Spleen (tissue), 11 donors: ENCODE data around the gene COL12A1. TPM values are rescaled to one million over a fixed set of nuclear protein-coding genes. Genes with fewer than 3 reads are reported as not detected.
A peak's percentile ranks its signal among the peaks of the same experiment; 100 is the strongest.

Experiments used
- DNase-seq: peaks from one replicate; pipeline ENCODE4 v3.0.0-alpha.2; 2020
- H3K27ac ChIP-seq, 8 donors: fragments of 200-600 bp; sonication (generic) in 7 of 8; 1 replicate in 4 of 8; 2 replicates in 4 of 8; pipeline versions ENCODE4 v1.5.0 to v1.8.0; 2016 to 2021; ENCODE audit warnings: inconsistent platforms in 4 of 8, mild to moderate bottlenecking in 4 of 8, moderate library complexity in 1 of 8
- H3K27me3 ChIP-seq, 7 donors: fragments of 200-600 bp; sonication (generic) in 6 of 7; replicated peaks in 1 of 7; 1 replicate in 4 of 7; 2 replicates in 3 of 7; pipeline versions ENCODE4 v1.5.0 to v1.8.0; 2016 to 2021; ENCODE audit warnings: inconsistent platforms in 3 of 7, mild to moderate bottlenecking in 1 of 7
- H3K36me3 ChIP-seq, 6 donors: fragments of 200-600 bp; sonication (generic) in 5 of 6; 1 replicate in 4 of 6; 2 replicates in 2 of 6; pipeline versions ENCODE4 v1.5.0 to v1.8.0; 2016 to 2021; ENCODE audit warnings: inconsistent platforms in 2 of 6
- H3K4me1 ChIP-seq, 6 donors: fragments of 200-600 bp; sonication (generic) in 5 of 6; 1 replicate in 3 of 6; 2 replicates in 3 of 6; pipeline versions ENCODE4 v1.5.0 to v1.8.0; 2016 to 2021; ENCODE audit warnings: inconsistent platforms in 3 of 6
- H3K4me3 ChIP-seq, 8 donors: fragments of 200-600 bp; sonication (generic) in 7 of 8; 1 replicate in 4 of 8; 2 replicates in 4 of 8; pipeline versions ENCODE4 v1.5.0 to v1.8.0; 2016 to 2021; ENCODE audit warnings: inconsistent platforms in 4 of 8, mild to moderate bottlenecking in 4 of 8, moderate library complexity in 2 of 8
- H3K9me3 ChIP-seq, 8 donors: fragments of 200-600 bp; sonication (generic) in 7 of 8; 1 replicate in 4 of 8; 2 replicates in 4 of 8; pipeline versions ENCODE4 v1.5.0 to v1.8.0; 2016 to 2021; ENCODE audit warnings: inconsistent platforms in 4 of 8
- POLR2A ChIP-seq, 3 donors: fragments of 450-650 bp; IDR thresholded peaks; one replicate each; pipeline ENCODE4 v1.5.1; 2017; ENCODE audit warnings: antibody characterized with exemption in 3 of 3, mild to moderate bottlenecking in 1 of 3
- POLR2AphosphoS5 ChIP-seq, 3 donors: sonication (generic); formaldehyde crosslinking; IDR thresholded peaks; one replicate each; pipeline ENCODE4 v1.5.1; 2017; ENCODE audit warnings: antibody characterized with exemption in 3 of 3
- WGBS, 5 donors: extraction: QIAGEN DNeasy Blood & Tissue Kit in 3 of 5; methylation state at CpG; one replicate each; pipeline versions ENCODE4 v1.1.5 to v1.1.7; 2013 to 2018; 5-methylcytosine and 5-hydroxymethylcytosine counted together
- intact Hi-C: fragments of 100-400 bp; cut with DNase I; formaldehyde crosslinking; loops from one replicate; pipeline ENCODE4 v1.15.0; 2023; ENCODE audit warnings: low total_unique reads
- polyA plus RNA-seq, 3 donors: library from polyadenylated mRNA; stranded (reverse); fragments of 200-250 nt; gene quantifications; one replicate each; pipeline ENCODE4 v1.2.1, GENCODE V29; 2013
- total RNA-seq, 7 donors: library from RNA; depleted of rRNA in 3 of 7; stranded (reverse); fragments of >200 nt in 3 of 7; fragmentation: NEBNext Ultra II Directional in 4 of 7; extraction: Animal tissue kit (Norgen Biotek cat#: 25700) in 4 of 7; gene quantifications; one replicate each; pipeline versions ENCODE4 v1.1.0 to v1.2.1, GENCODE V29; 2016 to 2021
- TF ChIP-seq, protein P1 (sequence below), 11 experiments: fragments of 200-600 bp in 7 of 11; fragments of 450-650 bp in 4 of 11; sonication (generic) in 4 of 11; IDR thresholded peaks in 8 of 11; conservative IDR thresholded peaks in 3 of 11; 1 replicate in 7 of 11; 2 replicates in 4 of 11; pipeline versions ENCODE4 v1.4.0 to v1.8.0; 2016 to 2021; ENCODE audit warnings: antibody characterized with exemption in 11 of 11, inconsistent platforms in 4 of 11, mild to moderate bottlenecking in 1 of 11
- donor health status: healthy with polysubstance abuse.
- donor health status: DM: no; HTN: no; CAD: no; lungs with moderate emphysema.
- donor health status: DM: no; HTN: no; CAD: no.
- donor health status: Bipolar disorder and iron deficiency.
- donor health status: healthy.
- donor health status: DM: no; HTN: no; CAD: no.
- donor health status: DM: yes; HTN: yes; CAD: no.

Gene COL12A1
- total and polyA plus RNA-seq, 10 donors = 2.5 to 32.6 (median 21.2) TPM

DNA sequence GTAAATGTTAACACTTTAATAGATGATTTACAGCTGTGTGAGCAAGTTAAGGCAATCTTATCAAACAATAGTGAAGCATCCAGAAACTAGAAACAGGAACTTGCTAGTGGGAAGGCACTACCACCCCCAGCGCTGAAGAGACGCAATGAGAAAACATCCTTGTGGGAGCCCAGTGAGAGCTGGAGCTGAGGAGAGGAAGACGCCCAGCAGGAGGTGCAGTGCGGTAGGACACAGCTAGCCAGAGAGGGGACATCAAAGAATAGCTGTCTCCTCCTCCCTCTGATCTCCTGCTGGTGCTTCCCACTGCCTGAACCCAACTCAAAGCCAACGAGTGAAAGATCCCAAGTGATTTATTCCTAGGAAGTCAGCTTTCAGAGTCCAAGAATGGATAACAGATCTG is 140.3 kb downstream of the COL12A1 start:
- Histone ChIP-seq H3K4me3 (no peak overlapping the region), H3K27ac (no peak overlapping the region), H3K27me3 (no peaks in the 10 kb centered on the region), H3K9me3 (no peaks in the 10 kb centered on the region), H3K4me1 (no peaks in the 10 kb centered on the region), H3K36me3 (no peaks in the 10 kb centered on the region)
- TF ChIP-seq, protein P1, sequence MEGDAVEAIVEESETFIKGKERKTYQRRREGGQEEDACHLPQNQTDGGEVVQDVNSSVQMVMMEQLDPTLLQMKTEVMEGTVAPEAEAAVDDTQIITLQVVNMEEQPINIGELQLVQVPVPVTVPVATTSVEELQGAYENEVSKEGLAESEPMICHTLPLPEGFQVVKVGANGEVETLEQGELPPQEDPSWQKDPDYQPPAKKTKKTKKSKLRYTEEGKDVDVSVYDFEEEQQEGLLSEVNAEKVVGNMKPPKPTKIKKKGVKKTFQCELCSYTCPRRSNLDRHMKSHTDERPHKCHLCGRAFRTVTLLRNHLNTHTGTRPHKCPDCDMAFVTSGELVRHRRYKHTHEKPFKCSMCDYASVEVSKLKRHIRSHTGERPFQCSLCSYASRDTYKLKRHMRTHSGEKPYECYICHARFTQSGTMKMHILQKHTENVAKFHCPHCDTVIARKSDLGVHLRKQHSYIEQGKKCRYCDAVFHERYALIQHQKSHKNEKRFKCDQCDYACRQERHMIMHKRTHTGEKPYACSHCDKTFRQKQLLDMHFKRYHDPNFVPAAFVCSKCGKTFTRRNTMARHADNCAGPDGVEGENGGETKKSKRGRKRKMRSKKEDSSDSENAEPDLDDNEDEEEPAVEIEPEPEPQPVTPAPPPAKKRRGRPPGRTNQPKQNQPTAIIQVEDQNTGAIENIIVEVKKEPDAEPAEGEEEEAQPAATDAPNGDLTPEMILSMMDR (IDR thresholded peaks at IDR 0.05 in 8 of 11, conservative IDR thresholded peaks at IDR 0.05 in 3 of 11) = peak in 1 of 11 experiments; percentile 19
- TF ChIP-seq POLR2AphosphoS5 (IDR thresholded peaks at IDR 0.05) (no peak), POLR2A (IDR thresholded peaks at IDR 0.05) (no peak)
- no peak for DNase-seq
- WGBS, 5 donors = 26 to 42% (median 35%) methylated on average over 5 of the region's 5 CpGs
- intact Hi-C loops = no loop called here

DNA sequence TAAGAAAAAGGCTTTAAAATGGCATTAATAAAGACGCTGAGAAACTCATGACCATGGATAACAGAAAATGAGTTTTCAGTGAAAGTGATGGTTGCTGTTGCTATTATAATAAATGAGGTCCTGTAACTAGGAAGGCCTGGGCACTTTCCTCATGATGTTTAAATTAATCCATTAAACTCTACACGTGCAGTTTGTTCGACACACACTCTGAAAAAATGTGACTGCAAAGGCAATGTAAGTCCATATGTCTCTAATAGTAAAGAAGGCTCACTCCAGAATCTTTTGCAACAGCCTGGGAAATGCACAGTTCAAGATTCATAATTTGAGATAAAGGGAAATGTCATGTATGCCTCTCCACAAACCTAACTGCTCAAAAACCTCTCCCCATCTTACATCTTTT is 153.4 kb downstream of the COL12A1 start:
- Histone ChIP-seq H3K36me3 (no peaks in the 10 kb centered on the region), H3K27me3 (no peaks in the 10 kb centered on the region), H3K27ac (no peak overlapping the region), H3K9me3 (no peaks in the 10 kb centered on the region), H3K4me3 (no peak overlapping the region), H3K4me1 (no peaks in the 10 kb centered on the region)
- no peak for DNase-seq
- intact Hi-C loops = no loop called here
- no peak for TF ChIP-seq POLR2A (IDR thresholded peaks at IDR 0.05)
- TF ChIP-seq, protein P1 (IDR thresholded peaks at IDR 0.05 in 8 of 11, conservative IDR thresholded peaks at IDR 0.05 in 3 of 11) = no peak
- no peak for TF ChIP-seq POLR2AphosphoS5 (IDR thresholded peaks at IDR 0.05)
- WGBS, 5 donors = 75 to 88% (median 79%) methylated on average over 3 of the region's 3 CpGs

DNA sequence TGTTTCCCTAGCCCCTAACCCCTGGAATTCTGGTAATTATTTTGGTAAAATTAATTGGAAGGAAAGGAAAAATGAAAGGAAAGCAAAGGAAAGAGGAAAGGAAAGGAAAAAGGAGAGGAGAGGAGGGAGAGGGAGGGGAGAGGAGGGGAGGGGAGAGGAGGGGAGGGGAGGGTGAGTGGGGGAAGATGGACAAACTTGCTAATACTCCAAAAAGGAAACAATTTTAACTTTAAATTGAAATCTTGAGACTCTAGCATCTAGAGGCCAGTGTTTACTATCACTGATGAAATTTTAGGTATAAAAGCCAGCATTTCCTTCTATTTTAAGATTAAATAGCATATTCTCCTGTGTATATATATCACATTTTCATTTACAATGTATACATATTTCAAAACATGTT is 156.5 kb downstream of the COL12A1 start:
- intact Hi-C loops = no loop called here
- TF ChIP-seq POLR2A (IDR thresholded peaks at IDR 0.05) = no peak
- TF ChIP-seq, protein P1 (IDR thresholded peaks at IDR 0.05 in 8 of 11, conservative IDR thresholded peaks at IDR 0.05 in 3 of 11) = no peak
- no peak for TF ChIP-seq POLR2AphosphoS5 (IDR thresholded peaks at IDR 0.05)
- H3K36me3 ChIP-seq = no peaks in the 10 kb centered on the region
- H3K27me3 ChIP-seq = no peaks in the 10 kb centered on the region
- no peaks in the 10 kb centered on the region for H3K4me1 ChIP-seq
- no peak for DNase-seq
- H3K9me3 ChIP-seq = peaks cover 0 to 11% (median 0%) of the 10 kb centered on the region in 8 donors
- H3K27ac ChIP-seq = no peak overlapping the region
- no peak overlapping the region for H3K4me3 ChIP-seq

DNA sequence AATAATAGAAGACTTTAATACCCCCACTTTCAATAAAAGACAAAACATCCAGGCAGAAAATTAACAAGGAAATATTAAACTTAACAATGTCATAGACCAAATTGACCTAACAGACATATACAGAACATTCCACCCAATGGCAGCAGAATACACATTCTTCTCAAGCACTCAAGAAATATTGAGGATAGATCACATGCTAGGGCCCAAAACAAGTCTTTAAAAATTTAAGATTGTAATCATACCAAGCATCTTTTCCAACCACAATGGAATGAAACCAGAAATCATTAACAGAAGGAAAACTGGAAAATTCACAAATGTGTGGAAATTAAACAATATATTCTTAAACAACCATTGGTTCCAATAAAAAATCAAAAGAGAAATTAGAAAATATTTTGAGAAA is 161.0 kb downstream of the COL12A1 start:
- H3K27me3 ChIP-seq = no peaks in the 10 kb centered on the region
- no peak for DNase-seq
- no peak overlapping the region for H3K27ac ChIP-seq
- H3K4me1 ChIP-seq = no peaks in the 10 kb centered on the region
- no peak for TF ChIP-seq POLR2A (IDR thresholded peaks at IDR 0.05)
- TF ChIP-seq, protein P1 (IDR thresholded peaks at IDR 0.05 in 8 of 11, conservative IDR thresholded peaks at IDR 0.05 in 3 of 11) = no peak
- TF ChIP-seq POLR2AphosphoS5 (IDR thresholded peaks at IDR 0.05) = no peak
- H3K36me3 ChIP-seq = no peaks in the 10 kb centered on the region
- intact Hi-C loops = no loop called here
- H3K4me3 ChIP-seq = no peak overlapping the region
- H3K9me3 ChIP-seq = peaks cover 0 to 43% (median 26%) of the 10 kb centered on the region in 8 donors
